NCI-H2081 treated with DMSO at 0.1 percent for 48 hours (cell line): ENCODE measurements around the gene MRC2.

Source experiments
- DNase-seq: peaks from one replicate; lab custom pipeline; 2025; lab: John Stamatoyannopoulos, UW

MRC2 gene

GRCh38 chr17:62661337-62661736, 33.9 kb downstream of the MRC2 start:
- DNase-seq, result no peak

GRCh38 chr17:62662855-62663254, 35.4 kb downstream of the MRC2 start:
- DNase-seq, result no peak

DNA sequence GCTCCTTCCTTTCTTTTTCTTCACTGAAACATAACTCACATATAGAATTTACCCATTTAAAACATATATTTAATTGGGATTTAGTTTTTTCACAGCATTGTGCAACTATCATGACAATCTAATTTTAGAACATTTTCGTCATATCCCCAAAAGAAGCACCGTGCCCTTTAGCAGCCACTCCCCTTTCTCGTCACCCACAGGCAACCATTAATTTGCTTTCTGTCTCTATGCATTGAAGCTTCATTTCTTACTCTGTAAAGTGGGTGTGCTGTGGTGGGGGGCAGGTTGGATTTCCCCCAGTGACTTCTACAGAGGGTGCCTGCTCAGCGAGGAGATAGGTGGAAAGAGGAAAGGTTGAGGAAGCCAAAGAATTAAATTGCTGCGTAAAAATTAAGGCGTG, 35.8 kb downstream of the MRC2 start:
- no peak for DNase-seq

DNA sequence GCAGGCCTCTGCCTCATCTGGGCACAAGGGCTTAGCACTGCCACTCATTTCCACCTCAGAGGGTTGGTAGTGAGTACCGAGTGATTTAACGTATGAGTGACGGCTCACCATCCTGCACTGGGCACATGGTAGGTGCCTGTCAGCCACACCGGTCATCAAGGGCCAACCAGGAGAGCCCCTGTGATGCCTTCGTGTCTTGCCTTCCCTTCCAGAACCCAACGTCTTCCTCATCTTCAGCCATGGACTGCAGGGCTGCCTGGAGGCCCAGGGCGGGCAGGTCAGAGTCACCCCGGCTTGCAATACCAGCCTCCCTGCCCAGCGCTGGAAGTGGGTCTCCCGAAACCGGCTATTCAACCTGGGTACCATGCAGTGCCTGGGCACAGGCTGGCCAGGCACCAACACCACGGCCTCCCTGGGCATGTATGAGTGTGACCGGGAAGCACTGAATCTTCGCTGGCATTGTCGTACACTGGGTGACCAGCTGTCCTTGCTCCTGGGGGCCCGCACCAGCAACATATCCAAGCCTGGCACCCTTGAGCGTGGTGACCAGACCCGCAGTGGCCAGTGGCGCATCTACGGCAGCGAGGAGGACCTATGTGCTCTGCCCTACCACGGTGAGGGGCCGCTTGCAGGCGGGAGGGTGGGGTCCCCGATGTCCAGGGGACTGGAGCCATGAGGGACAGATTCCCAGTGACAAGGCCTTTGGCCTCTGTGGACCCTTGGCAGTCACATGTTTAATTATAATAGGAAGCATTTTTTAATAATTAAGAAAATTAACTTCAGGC, 37.1 kb downstream of the MRC2 start:
- no peak for DNase-seq

DNA sequence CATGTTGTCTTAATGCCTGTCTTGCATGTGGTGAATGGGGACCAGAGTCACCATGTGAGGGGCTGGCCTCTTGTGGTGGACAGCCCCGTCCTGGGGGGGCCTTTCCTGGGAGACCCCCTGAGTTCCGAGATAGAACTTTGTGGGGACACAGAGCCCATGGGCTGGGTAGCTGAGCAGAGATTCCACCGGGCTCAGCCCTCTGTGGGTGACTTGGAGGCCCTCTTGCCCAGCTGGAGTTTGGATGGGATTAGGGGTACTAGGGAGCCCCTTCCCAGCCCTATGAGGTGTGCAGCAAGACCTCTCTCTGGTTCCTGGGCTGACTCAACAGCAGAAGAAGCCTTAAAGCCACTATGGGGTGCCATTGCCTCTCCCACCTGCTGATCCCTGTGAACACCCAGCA, 38.1 kb downstream of the MRC2 start:
- no peak for DNase-seq

GRCh38 chr17:62666061-62666800, 38.8 kb downstream of the MRC2 start:
- DNase-seq, result no peak

DNA sequence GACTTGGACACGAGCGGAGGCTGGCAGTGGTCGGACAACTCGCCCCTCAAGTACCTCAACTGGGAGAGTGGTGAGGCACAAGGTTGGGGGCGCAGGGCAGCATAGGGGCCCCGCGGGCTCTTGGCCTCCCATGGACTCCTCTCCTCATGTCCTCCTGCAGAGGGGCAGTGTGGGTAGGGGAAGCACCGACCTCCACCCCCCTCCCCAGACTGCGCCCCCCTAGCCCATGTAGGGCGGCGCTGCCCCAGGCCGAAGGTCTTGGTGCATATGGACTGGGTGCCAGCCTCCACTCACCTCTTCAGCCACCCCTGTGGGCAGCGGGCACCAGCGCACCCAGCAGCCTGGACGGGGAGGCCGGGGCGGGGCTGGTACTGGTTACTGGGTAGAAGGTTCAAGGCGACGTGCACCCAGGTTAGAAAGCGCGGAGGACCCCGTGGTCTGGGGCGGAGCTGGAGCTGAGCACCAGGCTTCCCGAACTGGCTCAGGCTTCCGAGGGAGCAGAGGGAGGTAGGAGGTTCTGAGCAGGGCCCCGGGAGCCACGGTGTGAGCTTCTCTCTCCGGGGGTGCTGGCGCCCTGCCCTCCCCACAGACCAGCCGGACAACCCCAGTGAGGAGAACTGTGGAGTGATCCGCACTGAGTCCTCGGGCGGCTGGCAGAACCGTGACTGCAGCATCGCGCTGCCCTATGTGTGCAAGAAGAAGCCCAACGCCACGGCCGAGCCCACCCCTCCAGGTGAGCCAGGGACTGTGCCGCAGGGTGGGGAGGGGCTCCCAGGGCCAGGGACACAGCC, 39.5 kb downstream of the MRC2 start:
- DNase-seq, result no peak

DNA sequence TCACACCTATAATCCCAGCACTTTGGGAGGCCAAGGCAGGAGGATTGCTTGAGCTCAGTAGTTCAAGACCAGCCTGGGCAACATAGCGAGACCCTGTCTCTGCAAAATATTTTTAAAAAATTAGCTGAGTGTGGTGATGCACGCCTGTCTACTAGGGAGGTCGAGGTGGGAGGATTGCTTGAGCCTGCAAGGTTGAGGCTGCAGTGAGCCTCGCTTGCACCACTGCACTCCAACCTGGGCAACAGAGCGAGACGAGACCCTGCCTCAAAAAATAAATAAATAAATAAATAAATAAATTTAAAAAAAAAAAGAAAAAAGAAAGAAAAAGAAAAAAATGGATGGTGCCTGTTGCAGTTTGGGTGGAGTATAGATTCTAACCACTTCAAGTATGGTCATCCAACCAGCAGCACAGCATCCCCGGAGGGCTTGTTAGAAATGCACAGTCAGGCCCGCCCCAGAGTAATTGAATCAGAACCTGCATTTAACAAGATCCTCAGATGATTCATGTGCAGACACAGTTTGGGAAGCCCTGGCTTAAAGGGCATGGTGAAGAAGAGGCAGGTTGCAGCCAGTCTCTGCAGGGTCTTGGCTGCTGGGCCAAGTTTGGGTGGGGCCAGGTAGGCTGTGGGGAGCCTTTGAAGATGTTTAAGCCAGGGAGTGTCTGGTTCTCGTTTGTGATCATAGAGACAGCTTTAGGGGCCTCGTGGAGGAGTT, 40.8 kb downstream of the MRC2 start:
- no peak for DNase-seq

DNA sequence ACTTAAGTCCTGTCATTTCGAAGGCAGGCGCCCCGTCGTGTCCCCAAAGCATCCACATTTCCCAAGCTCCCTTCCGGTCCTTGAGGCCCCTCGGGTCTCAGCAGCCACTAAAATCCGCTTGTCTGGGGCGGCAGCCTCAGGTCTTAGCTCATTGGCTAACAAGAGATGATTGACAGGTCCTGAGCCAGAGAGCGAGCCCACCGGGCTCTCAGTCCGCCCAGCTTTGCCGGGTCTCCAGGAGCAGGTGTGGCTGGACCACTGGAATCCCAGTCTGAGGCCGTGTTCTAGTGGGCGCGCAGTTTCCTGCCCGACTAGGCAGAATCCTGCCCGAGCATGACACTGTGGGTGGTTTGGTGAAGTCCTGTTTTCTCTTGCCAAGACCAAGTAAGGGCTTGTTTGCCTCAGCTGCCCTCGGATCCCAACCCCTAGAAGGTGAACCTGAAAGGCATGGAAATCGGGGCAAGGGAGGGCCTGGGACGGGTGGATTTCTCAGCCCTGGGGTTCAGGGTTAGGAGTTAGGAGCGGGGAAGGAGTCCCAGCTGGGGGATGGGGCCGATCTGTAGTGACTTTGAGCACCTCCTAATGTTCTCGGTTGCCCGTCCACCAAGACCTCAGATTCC, 42.8 kb downstream of the MRC2 start:
- no peak for DNase-seq

DNA sequence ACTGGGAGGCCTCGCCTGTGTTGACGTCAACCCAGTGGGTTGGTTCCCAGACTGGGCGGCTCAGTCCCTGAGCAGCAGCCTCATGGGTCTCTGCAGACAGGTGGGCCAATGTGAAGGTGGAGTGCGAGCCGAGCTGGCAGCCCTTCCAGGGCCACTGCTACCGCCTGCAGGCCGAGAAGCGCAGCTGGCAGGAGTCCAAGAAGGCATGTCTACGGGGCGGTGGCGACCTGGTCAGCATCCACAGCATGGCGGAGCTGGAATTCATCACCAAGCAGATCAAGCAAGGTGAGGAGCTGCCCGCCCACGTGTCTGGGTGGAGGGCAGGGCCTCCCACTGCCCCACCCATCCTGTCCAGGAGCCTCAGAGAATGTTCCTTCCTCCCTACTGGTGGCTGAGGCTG, 44.1 kb downstream of the MRC2 start:
- DNase-seq, result no peak

GRCh38 chr17:62672957-62673356, 45.5 kb downstream of the MRC2 start:
- no peak for DNase-seq

DNA sequence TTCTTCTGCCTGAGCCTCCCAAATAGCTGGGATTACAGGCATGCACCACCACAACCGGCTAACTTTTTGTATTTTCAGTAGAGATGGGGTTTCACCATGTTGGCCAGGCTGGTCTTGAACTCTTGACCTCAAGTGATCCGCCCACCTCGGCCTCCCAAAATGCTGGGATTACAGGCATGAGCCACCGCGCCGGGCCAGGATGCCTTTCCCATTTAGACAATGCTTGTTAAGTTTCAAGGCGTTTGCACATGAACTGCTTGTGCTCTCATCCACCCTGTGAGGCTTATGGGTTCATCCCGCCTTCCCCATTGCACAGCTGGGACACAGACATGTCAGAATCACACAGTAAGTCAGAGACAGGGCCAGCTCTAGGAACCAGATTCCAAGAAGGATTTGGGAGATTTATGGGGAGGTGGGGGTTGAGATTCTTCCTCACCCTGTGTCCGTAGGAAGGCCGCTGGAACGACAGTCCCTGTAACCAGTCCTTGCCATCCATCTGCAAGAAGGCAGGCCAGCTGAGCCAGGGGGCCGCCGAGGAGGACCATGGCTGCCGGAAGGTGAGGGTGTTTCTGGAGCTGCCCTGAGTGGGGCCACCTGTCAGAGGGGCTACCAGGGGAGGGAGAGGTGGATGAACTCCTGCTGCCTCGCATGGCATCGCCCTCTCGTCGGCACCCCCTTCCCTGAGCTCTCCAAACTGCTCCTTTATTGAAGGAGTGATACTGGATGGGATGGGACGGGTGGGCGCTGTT, 46.3 kb downstream of the MRC2 start:
- no peak for DNase-seq

- DNase-seq, result no peak
These were observed 46.9 kb downstream of the MRC2 start for GRCh38 chr17:62674363-62674739.

DNA sequence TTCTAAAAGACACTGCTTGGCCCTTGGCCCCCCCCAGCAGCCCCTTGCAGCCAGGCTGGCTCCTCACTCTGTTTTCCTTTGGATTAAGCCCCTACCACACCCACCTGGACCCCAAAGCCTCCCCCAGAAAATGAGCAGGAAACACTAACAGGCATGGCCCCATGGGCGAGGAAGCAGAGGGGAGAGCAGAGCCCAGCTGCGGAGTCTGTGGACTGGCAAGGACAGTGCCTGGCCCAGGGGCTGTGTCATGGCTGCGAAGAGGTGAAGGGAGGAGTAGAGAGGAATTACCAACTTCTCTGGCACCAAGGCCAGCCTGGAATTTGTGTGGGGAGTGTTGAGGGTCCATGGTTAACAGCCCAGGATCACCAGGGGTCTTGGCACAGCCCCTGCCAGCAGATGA, 47.4 kb downstream of the MRC2 start:
- no peak for DNase-seq

- no peak for DNase-seq
These were observed 47.8 kb downstream of the MRC2 start for GRCh38 chr17:62675260-62675659.

DNA sequence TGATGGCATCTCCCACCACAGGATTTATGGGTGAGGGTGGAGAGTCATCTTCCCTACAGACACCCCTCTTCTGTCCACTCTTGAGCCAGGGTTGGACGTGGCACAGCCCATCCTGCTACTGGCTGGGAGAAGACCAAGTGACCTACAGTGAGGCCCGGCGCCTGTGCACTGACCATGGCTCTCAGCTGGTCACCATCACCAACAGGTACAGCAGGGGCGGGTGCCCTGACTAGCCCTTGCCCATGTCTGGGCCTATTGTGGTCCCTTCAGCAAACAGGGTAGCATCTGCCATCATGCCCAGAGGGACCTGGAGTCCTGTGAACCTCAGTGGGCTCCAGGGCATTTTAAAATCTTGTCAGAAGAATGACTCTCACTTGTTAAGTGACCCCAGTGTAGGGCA, 48.2 kb downstream of the MRC2 start:
- DNase-seq, result no peak

GRCh38 chr17:62676231-62676943, 48.9 kb downstream of the MRC2 start:
- no peak for DNase-seq

DNA sequence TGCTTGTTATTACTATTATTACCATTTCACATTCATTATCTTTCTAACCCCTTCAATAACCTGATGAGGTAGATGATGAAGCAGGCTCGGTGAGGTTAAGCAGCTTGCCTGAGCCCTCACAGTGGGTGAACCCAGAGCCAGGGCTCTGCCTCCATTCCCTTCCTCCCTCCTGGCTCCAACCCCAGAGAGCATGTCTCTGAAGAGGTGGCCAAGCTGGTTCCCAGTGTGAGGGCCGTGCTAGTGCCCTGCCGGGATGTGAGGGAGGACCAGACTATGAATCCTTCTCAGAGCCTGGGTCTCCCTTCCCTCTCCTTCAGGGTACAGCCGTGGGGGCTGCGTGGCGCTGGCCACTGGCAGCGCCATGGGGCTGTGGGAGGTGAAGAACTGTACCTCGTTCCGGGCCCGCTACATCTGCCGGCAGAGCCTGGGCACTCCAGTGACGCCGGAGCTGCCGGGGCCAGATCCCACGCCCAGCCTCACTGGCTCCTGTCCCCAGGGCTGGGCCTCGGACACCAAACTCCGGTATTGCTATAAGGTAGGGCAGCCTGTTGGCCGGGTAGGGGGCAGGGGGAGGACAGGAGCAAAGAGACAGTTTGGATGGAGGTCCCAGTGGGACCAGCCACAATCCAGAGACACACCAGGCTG, 49.6 kb downstream of the MRC2 start:
- no peak for DNase-seq

GRCh38 chr17:62678214-62678919, 50.9 kb downstream of the MRC2 start:
- no peak for DNase-seq
